Left ventricle myocardium superior (tissue), 1 donor: Measurements from ENCODE around the gene MAP3K2. TPM values are rescaled to one million over a fixed set of nuclear protein-coding genes. Genes with fewer than 3 reads are reported as not detected.
"Not testable (repeated sequence)": the region's sequence is repeated elsewhere in the genome, so short reads cannot be mapped to it uniquely, and the experiment has no call there.

ENCODE experiments used
- ATAC-seq: fragments of 200-7000 bp; cut with Tn5 transposase; one replicate; pipeline ENCODE4 v1.9.1; 2020; ENCODE audit warnings: mild to moderate bottlenecking, moderate library complexity
- DNase-seq: peaks from one replicate; pipeline ENCODE4 v3.0.0-alpha.2; 2020
- intact Hi-C: fragments of 100-400 bp; cut with micrococcal nuclease; formaldehyde crosslinking; loops from one replicate; pipeline ENCODE4 v1.11.0; 2022
- total RNA-seq: library from RNA; stranded (reverse); fragmentation: NEBNext Ultra II Directional; extraction: Animal tissue kit (Norgen Biotek cat#: 25700); gene quantifications from one replicate; pipeline ENCODE4 v1.2.1, GENCODE V29; 2021
- donor health status: DM: no; HTN: yes; CAD: no; lungs with severe emphysema.

MAP3K2 gene
- total RNA-seq, 1 donor from 2014 or later: 24.9 TPM

GRCh38 chr2:127361929-127362885 lies 25.6 kb downstream of the MAP3K2 start:
- intact Hi-C loops: no loop called here
- ATAC-seq: no peak
- no peak for DNase-seq

- no peak for DNase-seq
- no peak for ATAC-seq
- intact Hi-C loops: no loop called here
Observed at GRCh38 chr2:127360242-127360641, 27.5 kb downstream of the MAP3K2 start.

- intact Hi-C loops: no loop called here
- no peak for DNase-seq
- peak; percentile 37 for ATAC-seq
Observed at GRCh38 chr2:127359520-127359919, 28.3 kb downstream of the MAP3K2 start.

- intact Hi-C loops: no loop called here
- DNase-seq (no peak), ATAC-seq (no peak)
Observed at GRCh38 chr2:127358971-127359370, 28.8 kb downstream of the MAP3K2 start.

GRCh38 chr2:127358044-127358443 lies 29.7 kb downstream of the MAP3K2 start:
- no peak for DNase-seq
- intact Hi-C loops: no loop called here
- no peak for ATAC-seq

GRCh38 chr2:127357591-127357990 lies 30.2 kb downstream of the MAP3K2 start:
- no peak for ATAC-seq
- intact Hi-C loops: no loop called here
- DNase-seq: no peak

- ATAC-seq (no peak), DNase-seq (no peak)
- intact Hi-C loops: no loop called here
Observed at GRCh38 chr2:127356531-127356930, 31.2 kb downstream of the MAP3K2 start.

- intact Hi-C loops: no loop called here
- ATAC-seq: no peak
- no peak for DNase-seq
Observed at GRCh38 chr2:127355407-127356008, 32.3 kb downstream of the MAP3K2 start.

- DNase-seq, intact Hi-C loops: not testable (repeated sequence)
- peak; percentile 30 for ATAC-seq
Observed at GRCh38 chr2:127353873-127354676, 33.7 kb downstream of the MAP3K2 start.

GRCh38 chr2:127353223-127353622 lies 34.6 kb downstream of the MAP3K2 start:
- ATAC-seq, DNase-seq, intact Hi-C loops: not testable (repeated sequence)

- ATAC-seq (no peak), DNase-seq (no peak)
- intact Hi-C loops: no loop called here
Observed at GRCh38 chr2:127351603-127352002, 36.2 kb downstream of the MAP3K2 start.

- DNase-seq: no peak
- intact Hi-C loops: no loop called here
- ATAC-seq: no peak
Observed at GRCh38 chr2:127348426-127349000, 39.3 kb downstream of the MAP3K2 start.

- ATAC-seq (no peak), DNase-seq (no peak)
- intact Hi-C loops: no loop called here
Observed at GRCh38 chr2:127347734-127348392, 39.9 kb downstream of the MAP3K2 start.

- ATAC-seq: no peak
- intact Hi-C loops: no loop called here
- DNase-seq: no peak
Observed at GRCh38 chr2:127347015-127347414, 40.8 kb downstream of the MAP3K2 start.

GRCh38 chr2:127343277-127343676 lies 44.5 kb downstream of the MAP3K2 start:
- DNase-seq: no peak
- no peak for ATAC-seq
- intact Hi-C loops: no loop called here

GRCh38 chr2:127342101-127342500 lies 45.7 kb downstream of the MAP3K2 start:
- intact Hi-C loops: no loop called here
- ATAC-seq (no peak), DNase-seq (no peak)

- DNase-seq: no peak
- no peak for ATAC-seq
- intact Hi-C loops: no loop called here
Observed at GRCh38 chr2:127332335-127332734, 55.4 kb downstream of the MAP3K2 start.

- intact Hi-C loops: no loop called here
- ATAC-seq (no peak), DNase-seq (no peak)
Observed at GRCh38 chr2:127330753-127331152, 57.0 kb downstream of the MAP3K2 start.
